Measurements from ENCODE around the gene TGFBR1.

Gene TGFBR1

GRCh38 chr9:99107421-99107820 lies 2.5 kb downstream of the TGFBR1 start:
- no peak for DNase-seq (ENCODE audit: low spot score)

- no peak for DNase-seq (ENCODE audit: low spot score)
Observed at GRCh38 chr9:99108131-99108530, 3.2 kb downstream of the TGFBR1 start.

- DNase-seq (ENCODE audit: low spot score): no peak
Observed at GRCh38 chr9:99109522-99109921, 4.6 kb downstream of the TGFBR1 start.

GRCh38 chr9:99112750-99113413 lies 8.0 kb downstream of the TGFBR1 start:
- DNase-seq (ENCODE audit: low spot score): no peak

GRCh38 chr9:99113414-99114048 lies 8.6 kb downstream of the TGFBR1 start:
- DNase-seq (ENCODE audit: low spot score): no peak

GRCh38 chr9:99114049-99114440 lies 9.1 kb downstream of the TGFBR1 start:
- DNase-seq (ENCODE audit: low spot score): no peak

GRCh38 chr9:99114846-99115500 lies 10.1 kb downstream of the TGFBR1 start:
- DNase-seq (ENCODE audit: low spot score): no peak

- DNase-seq (ENCODE audit: low spot score): no peak
Observed at GRCh38 chr9:99116003-99116411, 11.1 kb downstream of the TGFBR1 start.

- DNase-seq (ENCODE audit: low spot score): no peak
Observed at GRCh38 chr9:99118782-99119466, 14.0 kb downstream of the TGFBR1 start.

- no peak for DNase-seq (ENCODE audit: low spot score)
Observed at GRCh38 chr9:99119976-99120655, 15.2 kb downstream of the TGFBR1 start.

- DNase-seq (ENCODE audit: low spot score): no peak
Observed at GRCh38 chr9:99121604-99122003, 16.7 kb downstream of the TGFBR1 start.

GRCh38 chr9:99124534-99125255 lies 19.8 kb downstream of the TGFBR1 start:
- no peak for DNase-seq (ENCODE audit: low spot score)

GRCh38 chr9:99125446-99125845 lies 20.5 kb downstream of the TGFBR1 start:
- DNase-seq (ENCODE audit: low spot score): no peak

- DNase-seq (ENCODE audit: low spot score): no peak
Observed at GRCh38 chr9:99126312-99126711, 21.4 kb downstream of the TGFBR1 start.

- no peak for DNase-seq (ENCODE audit: low spot score)
Observed at GRCh38 chr9:99127356-99128132, 22.6 kb downstream of the TGFBR1 start.

- no peak for DNase-seq (ENCODE audit: low spot score)
Observed at GRCh38 chr9:99128133-99128406, 23.2 kb downstream of the TGFBR1 start.

- DNase-seq (ENCODE audit: low spot score): no peak
Observed at GRCh38 chr9:99129091-99129490, 24.2 kb downstream of the TGFBR1 start.

GRCh38 chr9:99130069-99130468 lies 25.2 kb downstream of the TGFBR1 start:
- no peak for DNase-seq (ENCODE audit: low spot score)

- no peak for DNase-seq (ENCODE audit: low spot score)
Observed at GRCh38 chr9:99133145-99133544, 28.2 kb downstream of the TGFBR1 start.

- no peak for DNase-seq (ENCODE audit: low spot score)
Observed at GRCh38 chr9:99134893-99135341, 30.0 kb downstream of the TGFBR1 start.

GRCh38 chr9:99135456-99135855 lies 30.5 kb downstream of the TGFBR1 start:
- DNase-seq (ENCODE audit: low spot score): no peak

All from putamen (tissue), 1 donor.